GM12892 (cell line): ENCODE results near the gene ZBTB37.

Experiments used
- POLR2A ChIP-seq: IDR thresholded peaks from 2 replicates; pipeline ENCODE4 v1.6.1; 2011; ENCODE audit warnings: low read depth, low read length, control low read depth
- POLR2AphosphoS5 ChIP-seq: IDR thresholded peaks from 2 replicates; pipeline ENCODE4 v1.6.1; 2011; ENCODE audit warnings: low read depth, low read length, control low read depth
- TAF1 ChIP-seq: IDR thresholded peaks from 2 replicates; pipeline ENCODE4 v1.6.1; 2011; ENCODE audit warnings: low read depth, mild to moderate bottlenecking, control low read depth, low read length, borderline replicate concordance

DNA sequence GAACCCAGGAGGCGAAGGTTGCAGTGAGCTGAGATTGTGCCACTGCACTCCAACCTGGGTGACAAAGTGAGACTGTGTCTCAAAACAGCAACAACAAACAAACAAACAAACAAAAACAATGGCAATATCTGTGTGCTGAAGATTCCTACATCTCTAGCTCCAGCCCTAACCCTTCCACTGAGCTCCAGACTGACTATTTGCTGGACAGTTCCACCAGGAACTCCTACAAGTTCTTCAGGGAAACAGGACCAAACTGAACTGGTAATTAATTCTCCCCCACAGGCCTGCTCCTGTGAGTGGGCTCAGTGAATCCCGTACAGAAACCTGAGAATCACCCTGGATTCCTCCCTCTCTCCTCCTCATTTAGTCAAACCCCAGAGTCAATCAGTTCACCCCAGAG, 47.4 kb downstream of the ZBTB37 start:
- TF ChIP-seq POLR2A (no peak), POLR2AphosphoS5 (no peak), TAF1 (no peak)
